ENCODE measurements around the gene CMSS1.

The CMSS1 gene

DNA sequence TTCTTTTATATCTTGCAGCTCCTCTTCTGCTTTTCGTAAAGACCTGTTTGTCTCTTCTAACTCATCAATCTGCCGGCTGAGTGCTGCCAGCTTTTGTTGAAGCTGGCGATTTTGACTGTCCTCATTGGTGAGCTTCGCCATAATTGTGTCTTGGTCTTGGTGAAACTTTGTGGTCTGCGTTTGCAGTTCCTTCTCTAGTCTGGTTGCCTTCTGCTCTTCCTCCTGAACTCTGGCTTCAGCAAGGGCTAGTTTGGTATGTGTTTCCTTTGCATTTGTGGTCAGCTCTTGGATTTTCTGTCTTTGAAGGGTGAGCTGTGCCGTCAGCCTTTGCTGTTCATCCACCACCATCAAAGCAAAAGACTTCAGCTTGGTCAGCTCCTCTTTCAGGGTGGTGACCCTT, 32.9 kb downstream of the CMSS1 start:
- FAIRE-seq (no peak), DNase-seq (ENCODE audit: insufficient read length, low spot score) (no peak)
- TF ChIP-seq CTCF (IDR thresholded peaks at IDR 0.05; ENCODE audit: insufficient read depth, missing control alignments) = no peak

- no peak for TF ChIP-seq CTCF (IDR thresholded peaks at IDR 0.05; ENCODE audit: insufficient read depth, missing control alignments)
- DNase-seq (ENCODE audit: insufficient read length, low spot score) (no peak), FAIRE-seq (no peak)
Observed at GRCh38 chr3:99851955-99852354, 34.3 kb downstream of the CMSS1 start.

GRCh38 chr3:99852851-99853250, 35.2 kb downstream of the CMSS1 start:
- FAIRE-seq (no peak), DNase-seq (ENCODE audit: insufficient read length, low spot score) (no peak)
- TF ChIP-seq CTCF (IDR thresholded peaks at IDR 0.05; ENCODE audit: insufficient read depth, missing control alignments) = no peak

DNA sequence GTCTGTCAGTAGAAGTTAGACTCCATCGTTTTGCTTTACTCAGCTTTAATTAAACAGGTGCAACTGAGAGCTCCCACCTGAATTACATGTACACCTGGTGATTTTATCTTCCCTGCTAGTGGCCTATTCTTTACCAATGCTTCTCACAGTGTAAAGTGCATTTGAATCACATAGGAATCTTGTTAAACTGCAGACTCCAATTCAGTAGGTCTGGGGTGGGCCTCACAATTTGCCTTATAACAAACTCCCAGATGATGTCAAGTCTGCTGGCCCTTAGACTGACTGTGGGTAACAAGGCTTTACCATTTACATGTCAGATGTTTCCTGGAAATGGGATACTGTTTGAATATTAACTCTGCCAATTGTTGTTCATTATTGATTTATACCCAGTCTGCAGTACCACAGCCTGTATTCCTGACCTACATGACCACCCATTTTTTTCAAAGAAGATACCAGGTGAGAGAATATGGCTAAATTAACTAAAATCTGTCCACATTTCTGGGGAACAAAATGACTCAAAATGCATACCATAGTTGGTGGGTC, 37.2 kb downstream of the CMSS1 start:
- FAIRE-seq (no peak), DNase-seq (ENCODE audit: insufficient read length, low spot score) (no peak)
- no peak for TF ChIP-seq CTCF (IDR thresholded peaks at IDR 0.05; ENCODE audit: insufficient read depth, missing control alignments)

DNA sequence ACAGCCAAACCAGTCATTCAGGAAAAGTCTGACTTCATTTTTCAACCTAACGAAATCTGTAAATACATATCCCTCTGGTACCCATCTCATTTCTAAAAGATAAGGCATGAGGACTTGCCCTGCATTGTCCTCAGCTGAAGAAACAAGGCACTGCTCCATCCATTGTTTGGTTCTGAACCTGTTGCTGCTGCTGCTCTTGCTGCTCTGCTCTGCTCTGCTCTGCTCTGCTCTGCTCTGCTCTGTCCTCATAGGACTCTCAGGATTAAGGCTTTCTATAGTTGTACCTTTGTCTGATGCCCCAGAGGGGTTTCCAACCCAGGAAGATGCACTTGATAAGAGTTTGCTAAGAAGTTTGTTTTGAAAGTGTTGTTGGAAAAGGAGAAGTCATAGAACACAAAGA, 38.2 kb downstream of the CMSS1 start:
- no peak for TF ChIP-seq CTCF (IDR thresholded peaks at IDR 0.05; ENCODE audit: insufficient read depth, missing control alignments)
- DNase-seq (ENCODE audit: insufficient read length, low spot score) (no peak), FAIRE-seq (no peak)

DNA sequence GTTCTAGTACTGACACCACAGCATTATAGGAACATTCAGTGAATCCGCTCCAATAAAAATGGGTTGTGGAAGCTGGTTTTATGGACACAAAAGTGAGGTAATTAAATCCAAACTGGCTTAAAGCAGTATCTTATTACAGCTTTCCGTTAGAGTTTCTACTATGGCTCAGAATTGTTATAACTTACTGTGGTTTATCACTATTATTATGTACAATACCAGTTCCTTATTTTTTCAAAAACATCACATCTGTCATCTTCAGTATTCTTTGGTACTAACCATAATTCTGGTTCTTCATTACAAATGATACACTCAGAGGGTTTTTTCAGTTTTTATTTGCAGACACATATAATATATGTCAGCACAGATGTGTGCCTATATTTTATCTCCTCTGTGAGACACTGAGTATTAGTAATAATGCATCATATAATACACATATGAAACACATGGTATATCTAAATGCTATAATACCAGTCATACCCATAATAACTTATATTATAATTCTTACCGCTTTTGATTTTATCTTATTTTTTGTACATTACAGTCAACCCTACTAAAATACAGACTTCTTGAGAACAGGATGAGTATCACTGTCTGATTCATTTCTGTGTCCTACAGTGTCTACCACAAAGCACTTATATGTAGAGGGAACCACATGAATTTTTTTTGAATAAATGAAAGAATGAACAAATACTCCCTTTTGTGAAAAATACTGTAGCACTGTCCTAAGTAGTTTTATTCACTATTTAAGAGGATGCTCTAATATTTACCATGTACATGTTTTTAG, 39.0 kb downstream of the CMSS1 start:
- no peak for TF ChIP-seq CTCF (IDR thresholded peaks at IDR 0.05; ENCODE audit: insufficient read depth, missing control alignments)
- DNase-seq (ENCODE audit: insufficient read length, low spot score) (no peak), FAIRE-seq (no peak)

- DNase-seq (ENCODE audit: insufficient read length, low spot score) (no peak), FAIRE-seq (no peak)
- TF ChIP-seq CTCF (IDR thresholded peaks at IDR 0.05; ENCODE audit: insufficient read depth, missing control alignments) = no peak
Observed at GRCh38 chr3:99857278-99857677, 39.6 kb downstream of the CMSS1 start.

All from D721Med (cell line).